ENCODE results near the gene GTPBP3.

Gene GTPBP3

GRCh38 chr19:17389288-17389687 is 51.9 kb downstream of the GTPBP3 start:
- H3K27me3 ChIP-seq (ENCODE audit: control insufficient read depth in 1 of 2, insufficient read depth in 2 of 2, low read length in 2 of 2) = peaks cover 6 to 19% of the 10 kb centered on the region in 2 donors
- H3K4me1 ChIP-seq (ENCODE audit: insufficient read depth, low read length) = peaks cover 6% of the 10 kb centered on the region
- H3K36me3 ChIP-seq (ENCODE audit: insufficient read depth, low read length) = no peaks in the 10 kb centered on the region
- H3K9ac ChIP-seq (ENCODE audit: low read length) = no peak overlapping the region
- H3K4me3 ChIP-seq (ENCODE audit: low read depth in 1 of 2, low read length in 2 of 2) = no peak overlapping the region
- H3K9me3 ChIP-seq (ENCODE audit: low read length) = no peaks in the 10 kb centered on the region
- H3K27ac ChIP-seq (ENCODE audit: low read depth, low read length) = no peak overlapping the region

GRCh38 chr19:17389957-17390664 is 52.8 kb downstream of the GTPBP3 start:
- Histone ChIP-seq H3K9me3 (ENCODE audit: low read length) (no peaks in the 10 kb centered on the region), H3K27me3 (ENCODE audit: control insufficient read depth in 1 of 2, insufficient read depth in 2 of 2, low read length in 2 of 2) (peaks cover 9 to 26% of the 10 kb centered on the region in 2 donors), H3K27ac (ENCODE audit: low read depth, low read length) (no peak overlapping the region), H3K4me3 (ENCODE audit: low read depth in 1 of 2, low read length in 2 of 2) (peak overlapping the region; percentile 20 to 21), H3K36me3 (ENCODE audit: insufficient read depth, low read length) (no peaks in the 10 kb centered on the region), H3K4me1 (ENCODE audit: insufficient read depth, low read length) (peaks cover 6% of the 10 kb centered on the region), H3K9ac (ENCODE audit: low read length) (no peak overlapping the region)

GRCh38 chr19:17390665-17391370 is 53.5 kb downstream of the GTPBP3 start:
- H3K9me3 ChIP-seq (ENCODE audit: low read length) = no peaks in the 10 kb centered on the region
- peaks cover 12 to 29% of the 10 kb centered on the region in 2 donors for H3K27me3 ChIP-seq (ENCODE audit: control insufficient read depth in 1 of 2, insufficient read depth in 2 of 2, low read length in 2 of 2)
- H3K4me1 ChIP-seq (ENCODE audit: insufficient read depth, low read length) = peaks cover 6% of the 10 kb centered on the region
- H3K27ac ChIP-seq (ENCODE audit: low read depth, low read length) = no peak overlapping the region
- peak overlapping the region; percentile 20 to 41 for H3K4me3 ChIP-seq (ENCODE audit: low read depth in 1 of 2, low read length in 2 of 2)
- no peak overlapping the region for H3K9ac ChIP-seq (ENCODE audit: low read length)
- no peaks in the 10 kb centered on the region for H3K36me3 ChIP-seq (ENCODE audit: insufficient read depth, low read length)

- no peak overlapping the region for H3K27ac ChIP-seq (ENCODE audit: low read depth, low read length)
Observed at GRCh38 chr19:17391371-17392151, 54.2 kb downstream of the GTPBP3 start.

More at GRCh38 chr19:17391371-17392151, 54.2 kb downstream of the GTPBP3 start:
- H3K9ac ChIP-seq (ENCODE audit: low read length) = no peak overlapping the region
- H3K4me3 ChIP-seq (ENCODE audit: low read depth in 1 of 2, low read length in 2 of 2) = peak overlapping the region in 1 of 2 donors; percentile 41
- peaks cover 12 to 29% of the 10 kb centered on the region in 2 donors for H3K27me3 ChIP-seq (ENCODE audit: control insufficient read depth in 1 of 2, insufficient read depth in 2 of 2, low read length in 2 of 2)
- no peaks in the 10 kb centered on the region for H3K36me3 ChIP-seq (ENCODE audit: insufficient read depth, low read length)
- no peaks in the 10 kb centered on the region for H3K9me3 ChIP-seq (ENCODE audit: low read length)
- peaks cover 6% of the 10 kb centered on the region for H3K4me1 ChIP-seq (ENCODE audit: insufficient read depth, low read length)

All from muscle layer of colon (tissue), 2 donors.